Neural cell (in vitro differentiated cells): ENCODE results near the gene KCNJ5.

Experiments
- EZH2 ChIP-seq: fragments of 200-600, 300-800 bp; shearing (Covaris generic), sonication (generic); IDR thresholded peaks from 2 replicates; pipeline ENCODE4 v1.6.1; 2014; ENCODE audit warnings: antibody characterized with exemption, low read length, borderline replicate concordance, mild to moderate bottlenecking; ENCODE audit not compliant: insufficient read depth, poor library complexity, severe bottlenecking
- TF ChIP-seq, protein P1 (sequence below): fragments of 450-650 bp; IDR thresholded peaks from 2 replicates; pipeline ENCODE4 v1.5.1; 2014; ENCODE audit warnings: antibody characterized with exemption, mild to moderate bottlenecking, moderate library complexity; ENCODE audit not compliant: poor library complexity, severe bottlenecking

DNA sequence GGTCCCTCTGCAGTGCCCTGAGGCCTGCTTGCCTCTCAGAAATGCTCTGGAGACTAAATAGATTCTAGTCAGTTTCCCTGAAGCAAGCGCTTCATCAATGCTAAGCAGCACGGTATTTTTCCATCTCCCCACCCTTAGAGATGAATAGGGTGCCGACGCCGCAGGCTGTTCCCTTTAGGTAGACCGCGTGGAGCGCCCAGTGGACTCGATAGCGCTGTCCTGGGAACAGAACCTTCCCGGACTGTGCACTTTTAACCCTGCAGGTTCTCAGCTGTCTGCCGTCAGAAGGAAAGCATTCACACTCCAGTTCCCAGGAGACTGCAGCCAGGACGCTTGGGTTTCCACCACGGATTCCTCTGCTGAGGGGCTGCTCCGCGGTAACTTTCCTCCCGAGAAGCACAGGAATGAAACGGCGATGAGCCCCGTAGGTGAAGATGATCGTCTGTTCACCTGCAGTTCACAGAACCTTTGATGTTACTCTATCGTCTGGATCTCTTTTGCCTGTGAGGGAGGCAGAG, 15.0 kb upstream of the KCNJ5 start:
- TF ChIP-seq, protein P1, sequence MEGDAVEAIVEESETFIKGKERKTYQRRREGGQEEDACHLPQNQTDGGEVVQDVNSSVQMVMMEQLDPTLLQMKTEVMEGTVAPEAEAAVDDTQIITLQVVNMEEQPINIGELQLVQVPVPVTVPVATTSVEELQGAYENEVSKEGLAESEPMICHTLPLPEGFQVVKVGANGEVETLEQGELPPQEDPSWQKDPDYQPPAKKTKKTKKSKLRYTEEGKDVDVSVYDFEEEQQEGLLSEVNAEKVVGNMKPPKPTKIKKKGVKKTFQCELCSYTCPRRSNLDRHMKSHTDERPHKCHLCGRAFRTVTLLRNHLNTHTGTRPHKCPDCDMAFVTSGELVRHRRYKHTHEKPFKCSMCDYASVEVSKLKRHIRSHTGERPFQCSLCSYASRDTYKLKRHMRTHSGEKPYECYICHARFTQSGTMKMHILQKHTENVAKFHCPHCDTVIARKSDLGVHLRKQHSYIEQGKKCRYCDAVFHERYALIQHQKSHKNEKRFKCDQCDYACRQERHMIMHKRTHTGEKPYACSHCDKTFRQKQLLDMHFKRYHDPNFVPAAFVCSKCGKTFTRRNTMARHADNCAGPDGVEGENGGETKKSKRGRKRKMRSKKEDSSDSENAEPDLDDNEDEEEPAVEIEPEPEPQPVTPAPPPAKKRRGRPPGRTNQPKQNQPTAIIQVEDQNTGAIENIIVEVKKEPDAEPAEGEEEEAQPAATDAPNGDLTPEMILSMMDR: no peak
- TF ChIP-seq EZH2: no peak
